Body of pancreas (tissue), 4 donors: Measurements from ENCODE around the gene COL4A5. TPM values are rescaled to one million over a fixed set of nuclear protein-coding genes. Genes with fewer than 3 reads are reported as not detected.
A peak's percentile ranks its signal among the peaks of the same experiment; 100 is the strongest.

Source experiments
- ATAC-seq: fragments of 150-250 bp; one replicate; pipeline ENCODE4 v1.9.1; 2016
- DNase-seq, 4 donors: peaks; one replicate each; pipeline ENCODE4 v3.0.0-alpha.2; 2019
- H3K27ac ChIP-seq, 4 donors: fragments of 200-600 bp; sonication (generic); 1 replicate in 3 of 4; 2 replicates in 1 of 4; pipeline versions ENCODE4 v1.5.1 to v1.6.1; 2016 to 2019; ENCODE audit warnings: mild to moderate bottlenecking in 1 of 4, mixed read lengths in 1 of 4, moderate library complexity in 1 of 4
- H3K27me3 ChIP-seq, 2 donors: fragments of 200-600 bp; sonication (generic); one replicate each; pipeline ENCODE4 v1.6.0; 2016; ENCODE audit warnings: mild to moderate bottlenecking in 1 of 2
- H3K36me3 ChIP-seq, 2 donors: fragments of 200-600 bp; sonication (generic); replicated peaks in 1 of 2; 2 replicates each; pipeline ENCODE4 v1.5.1; 2016; ENCODE audit warnings: low read depth in 2 of 2; ENCODE audit not compliant: insufficient read depth in 1 of 2
- H3K4me1 ChIP-seq: fragments of 200-600 bp; sonication (generic); one replicate; pipeline ENCODE4 v1.6.0; 2016
- H3K4me3 ChIP-seq, 2 donors: fragments of 200-600 bp; sonication (generic); 1 replicate in 1 of 2; 2 replicates in 1 of 2; pipeline ENCODE4 v1.5.1; 2016 to 2019
- H3K9me3 ChIP-seq, 3 donors: fragments of 200-600 bp; sonication (generic); 1 replicate in 2 of 3; 2 replicates in 1 of 3; pipeline ENCODE4 v1.5.1; 2016
- CTCF ChIP-seq, 7 experiments: fragments of 450-650 bp in 4 of 7; fragments of 200-600 bp in 3 of 7; sonication (generic) in 3 of 7; IDR thresholded peaks; one replicate each; pipeline ENCODE4 v1.5.1; 2016 to 2019; ENCODE audit warnings: antibody characterized with exemption in 7 of 7
- POLR2A ChIP-seq, 3 donors: fragments of 450-650 bp; IDR thresholded peaks; one replicate each; pipeline ENCODE4 v1.6.1; 2016; ENCODE audit warnings: antibody characterized with exemption in 3 of 3, mild to moderate bottlenecking in 2 of 3
- WGBS, 2 donors: methylation state at CpG; one replicate each; pipeline ENCODE4 v1.1.5; 2017; 5-methylcytosine and 5-hydroxymethylcytosine counted together
- intact Hi-C: fragments of 100-400 bp; cut with DNase I; formaldehyde crosslinking; loops from one replicate; pipeline ENCODE4 v1.15.1; 2023
- small RNA-seq: library from RNA; depleted of rRNA; stranded (forward); fragments of <200 nt; gene quantifications from one replicate; pipeline ENCODE3, GENCODE V24; 2016
- total RNA-seq, 2 donors: library from RNA; depleted of rRNA; stranded (reverse); fragments of >200 nt; gene quantifications; one replicate each; pipeline ENCODE4 v1.1.0, GENCODE V29; 2016

COL4A5 gene
- total RNA-seq, 2 donors from 2014 or later, result 2.3 to 32.0 TPM

DNA sequence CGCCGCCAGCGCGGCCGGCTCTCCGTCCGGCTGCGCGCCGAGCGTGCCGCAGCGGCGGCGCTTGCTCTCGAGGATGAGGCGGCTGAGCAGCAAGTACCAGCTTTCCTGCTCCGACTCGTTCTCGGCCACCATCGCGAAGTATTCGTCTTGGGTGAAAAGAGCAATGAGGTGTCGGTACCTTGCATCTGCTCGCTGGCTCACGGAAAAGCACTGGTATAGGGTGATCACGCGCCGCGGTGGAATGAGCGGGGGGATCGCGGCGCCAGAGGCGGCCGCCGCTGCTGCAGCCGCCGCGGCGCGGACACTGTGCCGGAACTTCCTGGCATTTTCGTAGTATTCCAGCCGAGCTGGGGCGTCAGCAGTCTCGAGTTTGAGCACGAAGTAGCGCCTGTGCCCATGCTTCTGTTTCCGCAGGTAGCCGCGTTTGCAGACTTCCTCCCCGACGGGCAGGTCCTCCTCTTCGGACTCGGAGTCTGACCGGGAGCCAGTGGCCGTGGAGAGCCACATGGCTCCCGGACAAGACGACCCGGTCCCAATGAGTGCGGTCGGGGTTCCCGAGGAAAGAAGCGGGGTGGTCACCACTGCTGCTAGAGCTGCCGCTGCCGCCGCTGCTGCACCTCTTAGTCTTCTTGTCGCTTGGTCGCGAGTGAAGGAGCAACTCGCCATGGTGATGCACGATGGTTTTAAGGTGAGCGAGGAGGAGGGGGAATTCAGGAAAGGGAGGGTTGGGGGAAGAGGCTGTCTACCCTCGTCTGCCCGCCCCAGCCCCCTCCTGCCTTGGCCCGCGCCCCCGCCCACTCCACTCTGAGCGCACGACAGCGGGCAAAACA lies 296.3 kb downstream of the COL4A5 start:
- intact Hi-C loops, result no loop called here
- Histone ChIP-seq H3K36me3 (no peaks in the 10 kb centered on the region), H3K4me1 (peaks cover 23% of the 10 kb centered on the region), H3K27ac (no peak overlapping the region), H3K9me3 (no peaks in the 10 kb centered on the region), H3K27me3 (peaks cover 0 to 3% of the 10 kb centered on the region in 2 donors), H3K4me3 (no peak overlapping the region)
- 1 to 2% methylated on average over 7 to 36 of the region's 82 CpGs for WGBS, 2 donors
- TF ChIP-seq CTCF (IDR thresholded peaks at IDR 0.05), result no peak
- no peak for TF ChIP-seq POLR2A (IDR thresholded peaks at IDR 0.05)
- ATAC-seq, result peak; percentile 30
- DNase-seq, result no peak

DNA sequence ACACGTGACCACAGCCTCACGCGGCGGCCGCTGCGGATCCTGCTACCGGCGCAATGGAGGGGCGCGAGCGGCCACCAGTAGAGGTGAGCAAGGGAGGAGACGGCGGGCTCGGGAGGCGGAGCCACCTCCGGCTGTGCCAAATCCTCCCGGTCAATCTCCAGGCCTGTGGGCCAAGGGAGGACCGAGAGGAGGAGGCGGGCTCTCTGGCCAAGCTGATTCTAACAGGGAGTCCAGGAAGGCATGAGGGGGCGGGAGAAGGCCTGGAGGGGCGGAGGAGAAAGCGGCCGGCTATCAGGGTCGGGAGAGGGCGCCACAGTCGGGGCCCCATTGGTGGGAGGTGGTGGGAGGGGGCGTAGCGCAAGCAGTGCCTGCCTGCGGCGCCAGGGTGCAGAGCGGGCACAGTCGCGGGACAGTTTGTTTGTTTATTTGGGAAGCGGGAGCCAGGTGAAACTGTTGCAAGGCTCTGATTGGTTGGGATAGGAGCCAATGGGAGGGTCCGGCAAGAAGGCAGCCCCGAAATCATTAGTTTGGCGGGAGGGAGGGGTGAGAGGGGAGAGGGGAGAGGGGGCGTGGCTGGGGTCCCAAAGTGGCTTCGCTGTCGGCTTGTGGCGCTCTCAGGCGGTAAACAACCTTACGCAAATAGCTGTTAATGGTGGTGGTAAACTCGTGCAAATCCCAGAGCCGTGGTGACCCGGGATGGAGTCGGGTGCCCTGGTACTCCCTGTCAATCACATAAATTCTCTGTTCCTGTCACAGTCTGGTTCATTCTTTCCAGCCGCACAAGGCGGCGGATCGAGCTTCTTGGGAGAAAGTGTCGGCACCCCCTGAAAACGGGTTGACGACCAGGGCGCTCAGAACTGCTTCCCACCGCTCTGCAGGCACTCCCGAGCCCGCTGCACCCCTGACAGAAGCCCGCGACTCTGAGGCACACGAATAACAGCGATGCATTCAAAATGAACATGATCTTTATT lies 297.2 kb downstream of the COL4A5 start, which contains the start of gene IRS4:
Gene IRS4 (minus strand): TSS at position 55 of the 971 bp plus-strand sequence.
- ATAC-seq, result peak; percentile 33
- WGBS, 2 donors, result 1 to 3% methylated on average over 6 to 46 of the region's 62 CpGs
- Histone ChIP-seq H3K27ac (no peak within 1 kb of the TSS), H3K36me3 (no peaks in the 10 kb centered on the region), H3K4me3 (no peak within 1 kb of the TSS), H3K27me3 (peaks cover 0 to 3% of the 10 kb centered on the region in 2 donors), H3K9me3 (no peaks in the 10 kb centered on the region), H3K4me1 (peaks cover 23% of the 10 kb centered on the region)
- peak; percentile 5 to 35 (median 20) for DNase-seq
- intact Hi-C loops, result no loop called here
- TF ChIP-seq CTCF (IDR thresholded peaks at IDR 0.05) (no peak), POLR2A (IDR thresholded peaks at IDR 0.05) (no peak)

- DNase-seq (no peak), ATAC-seq (no peak)
- no peak for TF ChIP-seq POLR2A (IDR thresholded peaks at IDR 0.05)
- no peak for TF ChIP-seq CTCF (IDR thresholded peaks at IDR 0.05)
- H3K36me3 ChIP-seq, result no peaks in the 10 kb centered on the region
- H3K27me3 ChIP-seq, result peaks cover 0 to 3% of the 10 kb centered on the region in 2 donors
- peaks cover 20% of the 10 kb centered on the region for H3K4me1 ChIP-seq
- 32 to 33% methylated on average over 5 of the region's 5 CpGs for WGBS, 2 donors
- no peaks in the 10 kb centered on the region for H3K9me3 ChIP-seq
- intact Hi-C loops, result no loop called here
- no peak overlapping the region for H3K4me3 ChIP-seq
- no peak overlapping the region for H3K27ac ChIP-seq
Measured at GRCh38 chrX:108737754-108738153, 298.1 kb downstream of the COL4A5 start.

- Histone ChIP-seq H3K4me1 (peaks cover 14% of the 10 kb centered on the region), H3K36me3 (no peaks in the 10 kb centered on the region), H3K27me3 (peaks cover 0 to 3% of the 10 kb centered on the region in 2 donors), H3K4me3 (no peak overlapping the region), H3K27ac (no peak overlapping the region), H3K9me3 (no peaks in the 10 kb centered on the region)
- intact Hi-C loops, result no loop called here
- no peak for TF ChIP-seq CTCF (IDR thresholded peaks at IDR 0.05)
- TF ChIP-seq POLR2A (IDR thresholded peaks at IDR 0.05), result no peak
- ATAC-seq (no peak), DNase-seq (no peak)
- WGBS, 2 donors, result 18 to 44% methylated on average over 1 of the region's 1 CpG
Measured at GRCh38 chrX:108740299-108740774, 300.7 kb downstream of the COL4A5 start.

Small RNA genes lying within 50 kb of the gene (small RNA-seq; reads per million reads assigned to genes)
- gene RF00019, result not detected

Other genes with a start within 250 kb of the COL4A5 start
- gene COL4A6, start 1.4 kb upstream of the COL4A5 start, total RNA-seq, result under 1 TPM; under 0.01 to 0.52 TPM